GM12892 (cell line): Measurements from ENCODE around the gene ZNF48.

ENCODE experiments used
- POLR2A ChIP-seq: IDR thresholded peaks from 2 replicates; pipeline ENCODE4 v1.6.1; 2011; ENCODE audit warnings: low read depth, low read length, control low read depth
- POLR2AphosphoS5 ChIP-seq: IDR thresholded peaks from 2 replicates; pipeline ENCODE4 v1.6.1; 2011; ENCODE audit warnings: low read depth, low read length, control low read depth

DNA sequence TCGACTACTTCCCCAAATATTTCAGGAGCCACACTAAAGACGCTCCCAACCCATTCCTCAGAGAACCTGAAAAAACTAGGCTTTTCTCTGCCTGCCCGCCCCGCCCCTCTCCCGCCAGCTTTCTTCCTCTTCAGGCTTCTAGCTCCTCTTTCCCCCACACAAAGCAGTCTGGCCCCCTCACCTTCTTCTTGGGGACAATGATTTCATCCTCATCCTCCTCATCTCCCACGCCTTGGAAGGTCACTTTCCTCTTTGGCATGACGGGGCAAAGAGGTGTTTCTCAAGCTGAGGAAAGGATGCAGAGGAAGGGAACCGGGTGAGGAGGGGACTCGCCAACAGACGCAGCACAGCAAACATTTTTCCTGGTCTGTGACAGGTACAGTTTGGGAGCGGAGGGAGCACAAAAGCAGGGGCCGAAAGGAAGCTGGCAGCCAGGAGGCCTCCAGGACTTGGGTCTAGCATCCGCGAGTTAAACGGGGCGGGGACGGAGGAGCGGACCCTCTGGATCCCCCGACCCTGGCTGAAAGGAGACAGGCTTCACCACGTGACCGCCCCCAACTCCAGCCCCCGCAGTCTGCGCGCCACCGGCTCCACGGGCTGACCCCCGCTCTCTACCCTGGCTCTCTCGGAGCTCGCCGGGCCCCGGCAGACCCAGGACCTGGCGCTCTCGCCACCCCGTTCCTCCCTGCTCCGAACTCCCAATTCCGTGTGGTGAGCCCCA is 40.6 kb upstream of the ZNF48 start:
- TF ChIP-seq POLR2AphosphoS5 (no peak), POLR2A (no peak)
